CD4-positive, alpha-beta T cell treated with Interleukin-2 at 100 ng/mL for 4 hours (primary cell): ENCODE data around the gene RIMS3.

Experiments
- DNase-seq: peaks from one replicate; pipeline ENCODE4 v3.0.0-alpha.2; 2020; ENCODE audit warnings: low spot score

RIMS3 gene

GRCh38 chr1:40653851-40654537 lies 11.5 kb downstream of the RIMS3 start:
- no peak for DNase-seq

- DNase-seq: no peak
These were observed 12.5 kb downstream of the RIMS3 start for GRCh38 chr1:40652979-40653378.

- no peak for DNase-seq
These were observed 13.0 kb downstream of the RIMS3 start for GRCh38 chr1:40652468-40652867.

- no peak for DNase-seq
These were observed 14.2 kb downstream of the RIMS3 start for GRCh38 chr1:40651138-40651857.

GRCh38 chr1:40650075-40650474 lies 15.4 kb downstream of the RIMS3 start:
- DNase-seq: no peak

GRCh38 chr1:40649592-40649930 lies 15.9 kb downstream of the RIMS3 start:
- DNase-seq: no peak

- no peak for DNase-seq
These were observed 16.4 kb downstream of the RIMS3 start for GRCh38 chr1:40648928-40649591.

GRCh38 chr1:40648200-40648599 lies 17.3 kb downstream of the RIMS3 start:
- no peak for DNase-seq

- no peak for DNase-seq
These were observed 19.2 kb downstream of the RIMS3 start for GRCh38 chr1:40646315-40646714.

- DNase-seq: no peak
These were observed 20.3 kb downstream of the RIMS3 start for GRCh38 chr1:40645118-40645680.

- no peak for DNase-seq
These were observed 23.8 kb downstream of the RIMS3 start for GRCh38 chr1:40641601-40642242.

GRCh38 chr1:40640314-40641076 lies 25.0 kb downstream of the RIMS3 start:
- no peak for DNase-seq

GRCh38 chr1:40638097-40639036 lies 27.1 kb downstream of the RIMS3 start:
- no peak for DNase-seq

- no peak for DNase-seq
These were observed 27.9 kb downstream of the RIMS3 start for GRCh38 chr1:40637470-40638007.

GRCh38 chr1:40636777-40637176 lies 28.7 kb downstream of the RIMS3 start:
- DNase-seq: no peak

- DNase-seq: no peak
These were observed 29.6 kb downstream of the RIMS3 start for GRCh38 chr1:40635763-40636500.

- DNase-seq: no peak
These were observed 30.4 kb downstream of the RIMS3 start for GRCh38 chr1:40634901-40635655.

- no peak for DNase-seq
These were observed 31.5 kb downstream of the RIMS3 start for GRCh38 chr1:40633931-40634376.

GRCh38 chr1:40633523-40633922 lies 32.0 kb downstream of the RIMS3 start:
- DNase-seq: no peak
